ENCODE data around the gene ZCCHC14. TPM values are rescaled to one million over a fixed set of nuclear protein-coding genes. Genes with fewer than 3 reads are reported as not detected.

The ZCCHC14 gene
- total and polyA plus RNA-seq, 2 of the 13 experiments (the other 11 are each of a cell fraction or from before 2014, with no cell fraction given): 12.4 to 12.5 TPM

- TF ChIP-seq ZFP90 (CRISPR knock-in tag; IDR thresholded peaks at IDR 0.05; ENCODE audit: borderline replicate concordance) (peak; percentile 28; the same call in 1 of the 2 replicates), TBX2 (CRISPR knock-in tag; IDR thresholded peaks at IDR 0.05; ENCODE audit: borderline replicate concordance) (peak; percentile 97), EEA1 (CRISPR knock-in tag; IDR thresholded peaks at IDR 0.05; ENCODE audit: borderline replicate concordance) (no peak), TBL1XR1 (IDR thresholded peaks at IDR 0.05; ENCODE audit: borderline replicate concordance, low read length, partially characterized antibody) (peak; percentile 90), MNT (IDR thresholded peaks at IDR 0.05) (peak; percentile 65; the same call in 1 of the 2 replicates), MZF1 (CRISPR knock-in tag; IDR thresholded peaks at IDR 0.05; ENCODE audit: borderline replicate concordance) (0 out of 2 replicates have a peak, but pooled peaks have one; percentile 13), NCOA5 (CRISPR knock-in tag; IDR thresholded peaks at IDR 0.05) (no peak), SP2 (CRISPR knock-in tag; IDR thresholded peaks at IDR 0.05) (no peak), PAF1 (CRISPR knock-in tag; IDR thresholded peaks at IDR 0.05) (no peak), CENPX (CRISPR knock-in tag; IDR thresholded peaks at IDR 0.05) (no peak), RBM39 (IDR thresholded peaks at IDR 0.05; ENCODE audit: low read depth, low read length, poor library complexity, severe bottlenecking) (no peak), PHF20 (CRISPR knock-in tag; IDR thresholded peaks at IDR 0.05) (no peak), JUND (CRISPR knock-in tag; IDR thresholded peaks at IDR 0.05) (no peak), SIN3B (IDR thresholded peaks at IDR 0.05; ENCODE audit: low read length) (0 out of 2 replicates have a peak, but pooled peaks have one; percentile 8), NR2F6 (IDR thresholded peaks at IDR 0.05) (peak; percentile 100), NR2F6 (CRISPR knock-in tag; IDR thresholded peaks at IDR 0.05) (peak; percentile 99), ZNF382 (CRISPR knock-in tag; IDR thresholded peaks at IDR 0.05; ENCODE audit: borderline replicate concordance) (no peak), ELF4 (CRISPR knock-in tag; IDR thresholded peaks at IDR 0.05; ENCODE audit: borderline replicate concordance) (peak; percentile 83), SYNCRIP (IDR thresholded peaks at IDR 0.05; ENCODE audit: insufficient read depth, low read depth, low read length) (no peak), HCFC1 (IDR thresholded peaks at IDR 0.05; ENCODE audit: low read depth, low read length) (no peak; the same call in 1 of the 2 replicates), ARNTL (CRISPR knock-in tag; IDR thresholded peaks at IDR 0.05) (peak; percentile 83), ARHGAP35 (CRISPR knock-in tag; IDR thresholded peaks at IDR 0.05; ENCODE audit: borderline replicate concordance) (no peak), ZBTB8A (CRISPR knock-in tag; IDR thresholded peaks at IDR 0.05; ENCODE audit: borderline replicate concordance, low read depth) (no peak), ZBTB33 (CRISPR knock-in tag; IDR thresholded peaks at IDR 0.05) (peak; percentile 40; the same call in 1 of the 2 replicates), ZBTB7A (CRISPR knock-in tag; IDR thresholded peaks at IDR 0.05) (peak; percentile 54; the same call in 1 of the 2 replicates), ZNF615 (CRISPR knock-in tag; IDR thresholded peaks at IDR 0.05; ENCODE audit: borderline replicate concordance) (0 out of 2 replicates have a peak, but pooled peaks have one; percentile 47), ZNF891 (CRISPR knock-in tag; IDR thresholded peaks at IDR 0.05) (no peak), PAX8 (CRISPR knock-in tag; IDR thresholded peaks at IDR 0.05; ENCODE audit: borderline replicate concordance) (peak; percentile 82; the same call in 1 of the 2 replicates), YEATS4 (CRISPR knock-in tag; IDR thresholded peaks at IDR 0.05; ENCODE audit: borderline replicate concordance) (peak; percentile 90)
Observed at GRCh38 chr16:87382023-87382785, 110.6 kb downstream of the ZCCHC14 start (continued).

Measured in HepG2 (cell line).